Left lung (tissue), 10 donors: ENCODE measurements around the gene TMEM63B. TPM values are rescaled to one million over a fixed set of nuclear protein-coding genes. Genes with fewer than 3 reads are reported as not detected.
"Not testable (repeated sequence)": the region's sequence is repeated elsewhere in the genome, so short reads cannot be mapped to it uniquely, and the experiment has no call there.

ENCODE experiments used
- ATAC-seq: fragments of 200-7000 bp; cut with Tn5 transposase; one replicate; pipeline ENCODE4 v1.9.1; 2020; ENCODE audit warnings: moderate library complexity
- DNase-seq, 4 donors: peaks; one replicate each; pipeline ENCODE4 v3.0.0-alpha.2; 2013 to 2020
- H3K27ac ChIP-seq, 2 donors: fragments of 200-600 bp; sonication (generic) in 1 of 2; one replicate each; pipeline versions ENCODE4 v1.5.0 to v1.8.0; 2020 to 2021
- H3K27me3 ChIP-seq, 2 donors: fragments of 200-600 bp; sonication (generic) in 1 of 2; one replicate each; pipeline versions ENCODE4 v1.5.0 to v1.8.0; 2020 to 2021
- H3K36me3 ChIP-seq, 2 donors: fragments of 200-600 bp; sonication (generic) in 1 of 2; one replicate each; pipeline versions ENCODE4 v1.5.0 to v1.8.0; 2020 to 2021
- H3K4me1 ChIP-seq, 2 donors: fragments of 200-600 bp; one replicate each; pipeline ENCODE4 v1.8.0; 2021
- H3K4me3 ChIP-seq, 2 donors: fragments of 200-600 bp; sonication (generic) in 1 of 2; one replicate each; pipeline versions ENCODE4 v1.5.0 to v1.8.0; 2020 to 2021; ENCODE audit warnings: mild to moderate bottlenecking in 1 of 2
- H3K9me3 ChIP-seq, 2 donors: fragments of 200-600 bp; sonication (generic) in 1 of 2; one replicate each; pipeline versions ENCODE4 v1.5.0 to v1.8.0; 2020 to 2021
- intact Hi-C, 2 donors: fragments of 100-400 bp; cut with DNase I; formaldehyde crosslinking; loops; one replicate each; pipeline versions ENCODE4 v1.11.2 to v1.14.2; 2022
- polyA plus RNA-seq, 6 donors: library from polyadenylated mRNA; unstranded; fragments of 120-200 nt; gene quantifications; one replicate each; pipeline ENCODE4 v1.2.1, GENCODE V29; 2013; ENCODE audit not compliant: insufficient read length in 6 of 6
- total RNA-seq, 2 donors: library from RNA; stranded (reverse); fragmentation: NEBNext Ultra II Directional; extraction: Animal tissue kit (Norgen Biotek cat#: 25700); gene quantifications; one replicate each; pipeline ENCODE4 v1.2.1, GENCODE V29; 2021
- TF ChIP-seq, protein P1 (sequence below), 2 donors: fragments of 200-600 bp; sonication (generic) in 1 of 2; IDR thresholded peaks; one replicate each; pipeline versions ENCODE4 v1.5.0 to v1.8.0; 2021; ENCODE audit warnings: antibody characterized with exemption in 2 of 2
- donor health status: DM: no; HTN: yes; CAD: no.
- donor health status: DM: no; HTN: no; CAD: no.

Gene TMEM63B
- total and polyA plus RNA-seq, 8 donors, result 29.8 to 186 (median 33.8) TPM

DNA sequence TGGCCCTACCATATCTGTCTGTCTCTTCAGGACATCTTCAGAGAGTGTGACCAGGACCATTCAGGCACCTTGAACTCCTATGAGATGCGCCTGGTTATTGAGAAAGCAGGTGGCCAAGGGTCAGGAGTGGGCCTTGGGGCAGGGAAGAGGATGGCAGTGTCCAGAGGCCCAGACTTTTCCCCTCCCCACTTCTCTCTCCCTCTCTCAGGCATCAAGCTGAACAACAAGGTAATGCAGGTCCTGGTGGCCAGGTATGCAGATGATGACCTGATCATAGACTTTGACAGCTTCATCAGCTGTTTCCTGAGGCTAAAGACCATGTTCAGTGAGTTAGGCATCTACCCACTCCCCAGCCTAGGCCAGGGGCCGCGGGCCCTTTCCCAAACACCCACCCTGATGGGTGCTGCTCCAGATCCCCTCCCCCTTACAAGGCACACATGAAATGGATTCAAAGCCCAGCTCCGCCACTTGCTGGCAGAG is 55.6 kb downstream of the TMEM63B start:
- intact Hi-C loops, result no loop called here
- TF ChIP-seq, protein P1, sequence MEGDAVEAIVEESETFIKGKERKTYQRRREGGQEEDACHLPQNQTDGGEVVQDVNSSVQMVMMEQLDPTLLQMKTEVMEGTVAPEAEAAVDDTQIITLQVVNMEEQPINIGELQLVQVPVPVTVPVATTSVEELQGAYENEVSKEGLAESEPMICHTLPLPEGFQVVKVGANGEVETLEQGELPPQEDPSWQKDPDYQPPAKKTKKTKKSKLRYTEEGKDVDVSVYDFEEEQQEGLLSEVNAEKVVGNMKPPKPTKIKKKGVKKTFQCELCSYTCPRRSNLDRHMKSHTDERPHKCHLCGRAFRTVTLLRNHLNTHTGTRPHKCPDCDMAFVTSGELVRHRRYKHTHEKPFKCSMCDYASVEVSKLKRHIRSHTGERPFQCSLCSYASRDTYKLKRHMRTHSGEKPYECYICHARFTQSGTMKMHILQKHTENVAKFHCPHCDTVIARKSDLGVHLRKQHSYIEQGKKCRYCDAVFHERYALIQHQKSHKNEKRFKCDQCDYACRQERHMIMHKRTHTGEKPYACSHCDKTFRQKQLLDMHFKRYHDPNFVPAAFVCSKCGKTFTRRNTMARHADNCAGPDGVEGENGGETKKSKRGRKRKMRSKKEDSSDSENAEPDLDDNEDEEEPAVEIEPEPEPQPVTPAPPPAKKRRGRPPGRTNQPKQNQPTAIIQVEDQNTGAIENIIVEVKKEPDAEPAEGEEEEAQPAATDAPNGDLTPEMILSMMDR (IDR thresholded peaks at IDR 0.05), result no peak

DNA sequence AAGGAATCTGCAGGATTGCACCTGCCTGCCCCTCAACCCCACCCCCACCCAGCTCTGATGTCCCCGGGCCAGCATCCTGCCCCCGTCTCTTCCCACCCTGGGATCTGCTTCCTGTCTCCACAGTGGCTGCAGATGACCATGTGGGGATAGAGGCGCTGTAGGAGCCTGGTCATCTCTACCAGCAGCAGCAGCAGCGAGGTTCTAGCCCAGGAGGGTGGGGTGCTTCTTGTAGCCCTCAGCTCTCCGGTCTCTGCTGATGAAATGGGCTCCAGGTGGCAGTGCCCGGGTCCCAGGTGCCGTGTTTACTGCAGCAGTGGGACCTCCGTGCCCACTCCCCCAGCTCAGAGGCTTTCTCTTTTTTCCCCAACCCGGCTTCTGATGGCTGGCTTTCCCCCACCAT is 56.4 kb downstream of the TMEM63B start:
- Histone ChIP-seq H3K9me3 (no peaks in the 10 kb centered on the region), H3K27ac (no peak overlapping the region), H3K36me3 (no peaks in the 10 kb centered on the region), H3K4me1 (no peaks in the 10 kb centered on the region), H3K4me3 (no peak overlapping the region), H3K27me3 (no peaks in the 10 kb centered on the region)
- TF ChIP-seq, protein P1 (IDR thresholded peaks at IDR 0.05), result no peak
- ATAC-seq, result no peak
- no peak for DNase-seq
- intact Hi-C loops, result no loop called here

More for the DNA sequence above, 55.6 kb downstream of the TMEM63B start:
- no peaks in the 10 kb centered on the region for H3K4me1 ChIP-seq
- H3K27ac ChIP-seq, result no peak overlapping the region
- no peaks in the 10 kb centered on the region for H3K9me3 ChIP-seq
- ATAC-seq (no peak), DNase-seq (no peak)
- H3K27me3 ChIP-seq, result no peaks in the 10 kb centered on the region
- no peaks in the 10 kb centered on the region for H3K36me3 ChIP-seq
- no peak overlapping the region for H3K4me3 ChIP-seq

DNA sequence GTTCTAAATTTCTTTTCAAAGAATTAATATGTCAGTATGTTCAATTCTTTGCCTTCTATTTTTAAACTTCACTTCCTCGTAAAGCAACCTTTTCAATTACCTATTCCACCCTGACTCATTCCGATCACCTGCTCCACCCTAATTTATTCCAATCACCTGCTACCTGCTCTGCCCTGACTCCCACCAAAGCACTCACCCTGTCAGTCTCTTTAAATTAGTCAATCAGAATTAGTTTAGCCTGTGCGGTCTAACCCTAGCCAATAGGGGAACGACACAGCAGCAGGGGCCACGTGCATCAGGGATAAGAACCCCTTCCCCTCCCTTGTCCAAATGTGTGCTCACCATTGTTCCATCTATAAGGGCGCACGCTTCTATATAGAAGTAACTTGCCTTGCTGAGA is 58.0 kb downstream of the TMEM63B start:
- intact Hi-C loops, H3K27me3 ChIP-seq, DNase-seq, H3K4me3 ChIP-seq, H3K27ac ChIP-seq, ATAC-seq, H3K36me3 ChIP-seq, H3K4me1 ChIP-seq, H3K9me3 ChIP-seq: not testable (repeated sequence)

DNA sequence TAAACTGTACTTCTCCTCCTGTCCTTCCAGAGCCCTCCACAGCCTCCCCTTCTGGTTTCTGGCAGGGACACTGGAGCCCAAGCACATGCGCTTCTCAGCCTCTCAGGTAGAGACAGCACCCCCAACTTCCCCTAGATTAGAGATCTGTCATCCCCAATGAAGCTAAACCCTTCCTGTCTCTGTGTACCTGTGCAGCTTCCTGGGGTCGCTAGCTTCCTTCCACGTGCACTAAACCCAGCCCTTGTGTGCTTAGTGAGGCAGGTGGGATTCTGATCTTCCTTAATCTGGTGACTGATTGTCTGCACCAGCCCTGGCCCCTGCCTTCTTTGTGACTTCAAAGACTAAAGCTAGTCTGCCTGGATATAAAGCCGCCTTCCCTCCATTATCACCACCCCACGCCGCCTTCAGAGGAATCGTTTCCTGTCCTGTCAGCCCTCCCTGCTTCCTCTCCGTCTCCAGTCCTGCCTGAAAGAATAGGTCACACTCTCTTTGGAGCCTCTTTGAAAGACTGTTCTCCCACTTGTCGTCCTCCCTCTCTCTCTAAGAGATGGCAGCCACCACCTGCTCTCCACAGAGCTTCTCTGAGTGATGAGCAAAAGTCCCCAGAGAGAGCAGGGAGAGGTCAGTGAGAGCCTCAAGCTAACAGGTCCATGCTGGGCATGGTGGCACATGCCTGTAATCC is 58.7 kb downstream of the TMEM63B start:
- Histone ChIP-seq H3K27me3 (no peaks in the 10 kb centered on the region), H3K27ac (no peak overlapping the region), H3K4me1 (no peaks in the 10 kb centered on the region), H3K9me3 (no peaks in the 10 kb centered on the region), H3K36me3 (no peaks in the 10 kb centered on the region), H3K4me3 (no peak overlapping the region)
- ATAC-seq (no peak), DNase-seq (no peak)
- TF ChIP-seq, protein P1 (IDR thresholded peaks at IDR 0.05), result no peak
- intact Hi-C loops, result no loop called here

DNA sequence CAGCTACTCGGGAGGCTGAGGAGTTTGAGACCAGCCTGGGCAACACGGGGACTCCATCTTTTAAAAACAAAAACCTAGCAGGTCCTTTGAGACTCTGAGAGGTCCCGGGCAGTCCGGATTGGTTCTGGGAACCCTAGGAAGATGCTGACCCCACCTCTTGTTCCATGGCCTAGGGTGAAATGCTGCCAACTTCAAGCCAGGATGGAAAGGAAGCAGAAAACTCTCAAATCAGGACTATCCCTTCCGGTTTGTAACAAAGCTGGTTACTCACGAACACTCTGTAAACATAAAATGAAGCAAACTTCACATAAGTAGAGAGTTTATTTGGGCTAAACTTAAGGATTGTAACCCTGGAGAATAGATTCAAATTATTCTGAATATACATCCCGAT is 59.3 kb downstream of the TMEM63B start:
- Histone ChIP-seq H3K4me3 (no peak overlapping the region), H3K4me1 (no peaks in the 10 kb centered on the region), H3K27ac (no peak overlapping the region), H3K27me3 (no peaks in the 10 kb centered on the region), H3K9me3 (no peaks in the 10 kb centered on the region), H3K36me3 (no peaks in the 10 kb centered on the region)
- TF ChIP-seq, protein P1 (IDR thresholded peaks at IDR 0.05), result no peak
- no peak for ATAC-seq
- intact Hi-C loops, result no loop called here
- no peak for DNase-seq

DNA sequence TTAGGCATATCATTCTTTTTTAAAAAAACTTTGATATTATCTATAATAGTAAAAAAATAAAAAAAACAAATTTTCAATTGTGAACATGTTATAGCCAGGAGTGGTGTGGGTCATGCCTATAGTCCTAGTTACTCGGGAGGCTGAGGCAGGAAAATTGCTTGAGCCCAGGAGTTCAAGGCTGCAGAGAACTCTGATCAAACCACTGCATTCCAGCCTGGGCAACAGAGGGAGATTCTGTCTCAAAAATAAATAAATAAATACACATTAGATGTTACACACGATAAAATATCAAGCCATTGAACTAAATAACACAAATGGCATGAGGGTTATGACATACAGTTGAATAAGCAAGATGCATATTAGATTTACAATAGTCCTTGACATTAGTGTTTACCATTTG is 61.5 kb downstream of the TMEM63B start:
- ATAC-seq (no peak), DNase-seq (no peak)
- Histone ChIP-seq H3K36me3 (no peaks in the 10 kb centered on the region), H3K4me1 (peaks cover 0 to 5% of the 10 kb centered on the region in 2 donors), H3K9me3 (no peaks in the 10 kb centered on the region), H3K27ac (no peak overlapping the region), H3K4me3 (no peak overlapping the region), H3K27me3 (no peaks in the 10 kb centered on the region)
- intact Hi-C loops, result no loop called here
- TF ChIP-seq, protein P1 (IDR thresholded peaks at IDR 0.05), result no peak
